IPS DF 4.7 (cell line): ENCODE measurements around the gene CDK12.
"Not testable (repeated sequence)": the region's sequence is repeated elsewhere in the genome, so short reads cannot be mapped to it uniquely, and the experiment has no call there.

Experiments used
- DNase-seq: peaks from one replicate; pipeline ENCODE4 v3.0.0-alpha.2; 2013; ENCODE audit warnings: low spot score; ENCODE audit errors: extremely low read depth

The CDK12 gene

DNA sequence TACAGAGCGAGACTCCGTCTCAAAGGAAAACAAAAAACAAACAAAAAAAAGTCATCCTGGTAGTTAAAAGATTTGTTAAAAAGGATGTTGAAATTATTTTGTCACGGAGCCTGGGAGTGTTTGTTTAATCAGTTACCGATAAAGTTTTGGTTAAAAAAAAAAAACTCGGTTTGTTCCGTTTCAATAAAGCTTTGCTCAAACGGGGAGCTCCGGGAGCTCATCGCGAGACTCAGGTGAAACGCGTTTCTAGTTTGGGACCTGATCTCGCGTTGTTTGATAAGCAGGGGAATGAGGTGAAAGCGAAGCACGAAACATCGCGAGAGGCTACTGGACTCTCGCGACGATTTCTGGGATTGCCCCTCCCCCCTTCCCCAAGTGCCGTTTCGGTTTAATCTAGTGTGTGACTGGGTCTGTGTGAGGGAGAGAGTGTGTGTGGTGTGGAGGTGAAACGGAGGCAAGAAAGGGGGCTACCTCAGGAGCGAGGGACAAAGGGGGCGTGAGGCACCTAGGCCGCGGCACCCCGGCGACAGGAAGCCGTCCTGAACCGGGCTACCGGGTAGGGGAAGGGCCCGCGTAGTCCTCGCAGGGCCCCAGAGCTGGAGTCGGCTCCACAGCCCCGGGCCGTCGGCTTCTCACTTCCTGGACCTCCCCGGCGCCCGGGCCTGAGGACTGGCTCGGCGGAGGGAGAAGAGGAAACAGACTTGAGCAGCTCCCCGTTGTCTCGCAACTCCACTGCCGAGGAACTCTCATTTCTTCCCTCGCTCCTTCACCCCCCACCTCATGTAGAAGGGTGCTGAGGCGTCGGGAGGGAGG is at the start of gene CDK12:
Gene CDK12 (plus strand): TSS at position 374 of the 813 bp plus-strand sequence. CDS start 586 bp downstream, outside the sequence.
- peak; percentile 98 for DNase-seq

GRCh38 chr17:39416141-39416540 is 45.1 kb upstream of the CDK12 start:
- no peak for DNase-seq

DNA sequence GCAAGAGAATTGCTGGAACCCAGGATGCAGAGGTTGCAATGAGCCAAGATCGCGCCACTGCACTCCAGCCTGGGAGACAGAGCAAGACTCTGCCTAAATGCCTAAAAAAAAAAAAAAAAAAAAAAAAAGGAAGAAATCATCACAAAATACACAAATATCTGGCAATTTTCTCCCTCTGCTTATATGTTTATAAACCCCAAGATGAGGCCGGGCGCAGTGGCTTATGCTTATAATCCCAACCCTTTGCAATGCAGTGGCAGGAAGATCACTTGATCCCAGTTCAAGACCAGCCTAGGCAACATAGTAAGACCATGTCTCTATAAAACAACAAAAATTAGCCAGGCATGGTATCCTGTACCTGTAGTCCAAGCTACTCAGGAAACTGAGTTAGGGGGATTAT is 31.7 kb upstream of the CDK12 start:
- no peak for DNase-seq

DNA sequence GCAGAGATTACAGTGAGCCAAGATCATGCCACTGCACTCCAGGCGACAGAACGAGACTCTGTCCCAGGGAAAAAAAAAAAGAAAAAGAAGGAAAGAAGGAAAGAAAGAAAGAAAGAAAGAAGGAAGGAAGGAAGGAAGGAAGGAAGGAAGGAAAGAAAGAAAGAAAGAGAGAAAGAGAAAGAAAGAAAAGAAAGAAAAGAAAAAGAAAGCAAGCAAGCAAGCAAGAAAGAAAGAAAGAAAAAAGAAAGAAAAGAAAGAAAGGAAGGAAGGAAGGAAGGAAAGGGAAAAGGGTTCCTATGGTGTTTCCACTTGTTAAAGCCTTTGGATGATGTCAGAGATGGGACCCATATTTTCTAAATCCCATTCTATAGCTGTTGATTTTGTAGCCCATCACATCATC is 21.4 kb upstream of the CDK12 start:
- not testable (repeated sequence) for DNase-seq

GRCh38 chr17:39443326-39443725 is 18.0 kb upstream of the CDK12 start:
- DNase-seq, result no peak

GRCh38 chr17:39447561-39447960 is 13.7 kb upstream of the CDK12 start:
- DNase-seq, result no peak

DNA sequence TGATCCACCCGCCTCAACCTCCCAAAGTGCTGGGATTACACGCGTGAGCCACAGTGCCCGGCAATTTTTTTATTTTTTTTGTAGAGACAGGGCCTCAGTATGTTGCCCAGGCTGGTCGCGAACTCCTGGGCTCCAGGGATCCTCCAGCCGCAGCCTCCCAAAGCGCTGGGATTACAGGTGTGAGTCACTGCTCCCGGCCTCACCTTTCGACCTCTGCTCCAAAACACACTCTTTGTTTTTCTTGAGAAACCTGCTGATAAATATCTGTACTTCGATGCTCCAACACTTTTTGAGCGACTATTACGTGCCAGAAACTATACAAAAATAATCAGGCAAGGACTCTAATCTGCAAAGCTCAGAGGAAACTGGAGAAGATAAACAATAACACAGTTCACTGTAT is 11.2 kb upstream of the CDK12 start:
- no peak for DNase-seq

- DNase-seq, result peak; percentile 97
These were observed 10.3 kb upstream of the CDK12 start, which contains the start of gene MED1 for GRCh38 chr17:39450847-39451581. Gene MED1, minus strand, starts transcription at chr17:39451263. Its CDS starts 201 bp downstream, at chr17:39451062.

GRCh38 chr17:39455919-39456318 is 5.4 kb upstream of the CDK12 start:
- no peak for DNase-seq

DNA sequence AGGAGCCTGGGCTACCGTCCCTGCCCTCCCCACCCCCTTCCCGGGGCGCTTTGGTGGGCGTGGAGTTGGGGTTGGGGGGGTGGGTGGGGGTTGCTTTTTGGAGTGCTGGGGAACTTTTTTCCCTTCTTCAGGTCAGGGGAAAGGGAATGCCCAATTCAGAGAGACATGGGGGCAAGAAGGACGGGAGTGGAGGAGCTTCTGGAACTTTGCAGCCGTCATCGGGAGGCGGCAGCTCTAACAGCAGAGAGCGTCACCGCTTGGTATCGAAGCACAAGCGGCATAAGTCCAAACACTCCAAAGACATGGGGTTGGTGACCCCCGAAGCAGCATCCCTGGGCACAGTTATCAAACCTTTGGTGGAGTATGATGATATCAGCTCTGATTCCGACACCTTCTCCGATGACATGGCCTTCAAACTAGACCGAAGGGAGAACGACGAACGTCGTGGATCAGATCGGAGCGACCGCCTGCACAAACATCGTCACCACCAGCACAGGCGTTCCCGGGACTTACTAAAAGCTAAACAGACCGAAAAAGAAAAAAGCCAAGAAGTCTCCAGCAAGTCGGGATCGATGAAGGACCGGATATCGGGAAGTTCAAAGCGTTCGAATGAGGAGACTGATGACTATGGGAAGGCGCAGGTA is 762 bp downstream of the CDK12 start:
- DNase-seq, result no peak

GRCh38 chr17:39462631-39463375 is 1.5 kb downstream of the CDK12 start:
- no peak for DNase-seq

DNA sequence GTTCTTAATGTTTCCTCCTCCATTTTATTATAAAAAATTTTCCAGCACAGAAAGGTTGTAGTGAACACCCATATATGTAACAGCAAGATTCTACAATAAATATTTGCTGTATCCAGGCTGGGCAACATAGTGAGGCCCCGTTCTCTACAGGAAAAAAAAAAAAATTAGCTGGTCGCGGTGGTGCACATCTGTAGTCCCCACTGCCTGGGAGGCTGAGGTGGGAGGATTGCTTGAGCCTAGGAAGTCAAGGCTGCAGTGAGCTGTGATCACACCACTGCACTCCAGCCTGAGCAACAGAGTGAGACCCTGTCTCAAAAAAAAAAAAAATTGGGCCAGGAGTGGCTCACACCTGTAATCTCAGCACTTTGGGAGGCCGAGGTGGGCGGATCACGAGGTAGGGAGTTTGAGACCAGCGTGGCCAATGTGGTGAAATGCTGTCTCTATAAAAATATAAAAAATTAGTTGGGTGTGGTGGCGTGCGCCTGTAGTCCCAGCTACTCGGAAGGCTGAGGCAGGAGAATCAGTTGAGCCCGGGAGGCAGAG is 3.4 kb downstream of the CDK12 start:
- not testable (repeated sequence) for DNase-seq

GRCh38 chr17:39468610-39469009 is 7.3 kb downstream of the CDK12 start:
- not testable (repeated sequence) for DNase-seq

- no peak for DNase-seq
These were observed 12.0 kb downstream of the CDK12 start for GRCh38 chr17:39473310-39473709.

DNA sequence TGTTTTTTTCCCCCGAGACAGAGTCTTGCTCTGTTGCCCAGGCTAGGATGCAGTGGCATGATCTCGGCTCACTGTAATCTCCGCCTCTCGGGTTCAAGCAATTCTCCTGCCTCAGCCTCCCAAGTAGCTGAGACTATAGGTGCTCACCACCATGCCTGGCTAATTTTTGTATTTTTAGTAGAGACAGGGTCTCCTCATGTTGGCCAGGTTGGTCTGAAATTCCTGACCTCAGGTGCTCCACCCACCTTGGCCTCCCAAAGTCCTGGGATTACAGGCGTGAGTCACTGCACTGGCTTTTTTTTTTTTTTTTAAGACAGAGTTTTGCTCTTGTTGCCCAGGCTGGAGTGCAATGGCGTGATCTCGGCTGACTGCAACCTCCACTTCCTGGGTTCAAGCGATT is 18.3 kb downstream of the CDK12 start:
- not testable (repeated sequence) for DNase-seq

GRCh38 chr17:39483506-39483905 is 22.2 kb downstream of the CDK12 start:
- no peak for DNase-seq

DNA sequence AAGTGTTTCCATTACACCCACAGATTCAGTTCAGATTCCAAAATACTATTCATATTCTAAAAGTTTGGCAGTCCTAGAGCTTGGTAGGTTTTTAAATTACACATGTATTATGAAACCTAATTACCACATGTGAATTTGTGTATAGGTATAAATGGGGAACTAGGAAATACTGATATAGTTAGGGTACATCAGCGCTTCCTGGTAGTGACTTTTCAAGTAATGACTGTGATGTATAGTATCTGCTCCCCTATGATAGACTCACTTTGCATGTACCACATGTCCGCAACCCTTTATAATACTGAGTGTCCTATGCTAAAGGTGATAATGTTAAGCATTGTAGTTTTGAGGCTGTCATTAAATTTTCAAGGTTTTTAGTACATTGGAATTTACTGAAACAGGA is 22.9 kb downstream of the CDK12 start:
- DNase-seq, result no peak

DNA sequence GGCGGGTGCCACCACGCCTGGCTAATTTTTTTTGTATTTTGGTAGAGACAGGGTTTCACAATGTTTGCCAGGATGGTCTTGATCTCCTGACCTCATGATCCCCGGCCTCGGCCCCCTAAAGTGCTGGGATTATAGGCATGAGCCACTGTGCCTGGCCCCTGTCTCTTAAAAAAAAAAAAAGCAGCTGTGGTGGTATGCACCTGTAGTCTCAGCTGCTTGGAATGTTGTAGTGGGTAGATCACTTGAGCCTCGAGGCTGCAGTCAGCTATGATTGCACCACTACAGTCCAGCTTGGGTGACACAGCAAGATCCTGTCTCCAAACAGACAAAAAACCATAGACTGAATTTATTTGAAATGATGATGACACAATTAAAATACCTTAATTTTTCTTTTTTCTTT is 24.3 kb downstream of the CDK12 start:
- no peak for DNase-seq

- no peak for DNase-seq
These were observed 25.0 kb downstream of the CDK12 start for GRCh38 chr17:39486242-39486641.

GRCh38 chr17:39487490-39487889 is 26.2 kb downstream of the CDK12 start:
- not testable (repeated sequence) for DNase-seq

DNA sequence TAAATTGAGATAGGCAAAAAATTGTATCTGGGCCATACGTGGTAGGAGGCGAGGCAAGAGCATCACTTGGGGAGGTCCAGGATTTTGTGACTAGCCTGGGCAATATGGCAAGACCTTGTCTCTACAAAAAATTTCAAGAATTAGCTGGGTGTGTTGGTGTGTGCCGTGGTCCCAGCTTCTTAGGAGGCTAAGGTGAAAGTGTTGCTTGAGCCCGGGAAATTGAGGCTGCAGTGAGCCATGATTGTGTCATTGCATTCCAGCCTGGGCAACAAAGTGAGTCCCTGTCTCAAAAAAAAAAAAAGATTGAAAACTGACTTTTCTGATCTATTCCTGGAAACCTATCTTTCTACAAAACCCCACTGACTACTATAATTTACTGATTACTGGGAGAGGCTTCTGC is 26.7 kb downstream of the CDK12 start:
- DNase-seq, result no peak
